Peyer's patch (tissue), 4 donors: ENCODE data around the gene MAP2K7.

ENCODE experiments used
- CTCF ChIP-seq, 6 experiments: fragments of 450-650 bp in 4 of 6; fragments of 200-600 bp in 2 of 6; sonication (generic) in 1 of 6; IDR thresholded peaks; one replicate each; pipeline ENCODE4 v1.5.1; 2017 to 2019; ENCODE audit warnings: antibody characterized with exemption in 6 of 6, mild to moderate bottlenecking in 3 of 6, moderate library complexity in 1 of 6
- POLR2A ChIP-seq, 2 donors: fragments of 450-650 bp; IDR thresholded peaks; one replicate each; pipeline ENCODE4 v1.5.1; 2017; ENCODE audit warnings: antibody characterized with exemption in 2 of 2, mild to moderate bottlenecking in 2 of 2, moderate library complexity in 2 of 2

GRCh38 chr19:7894612-7895309 lies 8.9 kb upstream of the MAP2K7 start:
- no peak for TF ChIP-seq CTCF (IDR thresholded peaks at IDR 0.05)
- no peak for TF ChIP-seq POLR2A (IDR thresholded peaks at IDR 0.05)
